Sigmoid colon (tissue), 7 donors: ENCODE data around the gene MTX1. TPM values are rescaled to one million over a fixed set of nuclear protein-coding genes. Genes with fewer than 3 reads are reported as not detected.
"Not testable (repeated sequence)": the region's sequence is repeated elsewhere in the genome, so short reads cannot be mapped to it uniquely, and the experiment has no call there.

Experiments
- DNase-seq: peaks from one replicate; pipeline ENCODE4 v3.0.0-alpha.2; 2019
- H3K27ac ChIP-seq, 4 donors: fragments of 200-600 bp; sonication (generic); one replicate each; pipeline ENCODE4 v1.5.1; 2016 to 2019; ENCODE audit warnings: mild to moderate bottlenecking in 1 of 4
- H3K27me3 ChIP-seq, 3 donors: fragments of 200-600 bp; sonication (generic); one replicate each; pipeline ENCODE4 v1.5.1; 2019; ENCODE audit warnings: mild to moderate bottlenecking in 1 of 3
- H3K36me3 ChIP-seq, 4 donors: fragments of 200-600 bp; sonication (generic); one replicate each; pipeline ENCODE4 v1.5.1; 2016 to 2019
- H3K4me1 ChIP-seq, 4 donors: fragments of 200-600 bp; sonication (generic); one replicate each; pipeline ENCODE4 v1.5.1; 2017 to 2019
- H3K4me3 ChIP-seq, 4 donors: fragments of 200-600 bp; sonication (generic); one replicate each; pipeline ENCODE4 v1.5.1; 2017 to 2019; ENCODE audit warnings: mild to moderate bottlenecking in 2 of 4, moderate library complexity in 1 of 4
- H3K9me3 ChIP-seq, 4 donors: fragments of 200-600 bp in 3 of 4; sonication (generic) in 3 of 4; one replicate each; pipeline versions ENCODE4 v1.5.1 to v1.6.1; 2013 to 2019
- EP300 ChIP-seq, 4 donors: sonication (generic); formaldehyde crosslinking; IDR thresholded peaks; one replicate each; pipeline ENCODE4 v1.6.1; 2017; ENCODE audit warnings: antibody characterized with exemption in 4 of 4
- POLR2A ChIP-seq, 2 donors: fragments of 450-650 bp; IDR thresholded peaks; one replicate each; pipeline ENCODE4 v1.6.1; 2016; ENCODE audit warnings: antibody characterized with exemption in 2 of 2, mild to moderate bottlenecking in 2 of 2, moderate library complexity in 2 of 2
- POLR2AphosphoS5 ChIP-seq, 4 donors: sonication (generic); formaldehyde crosslinking; IDR thresholded peaks; one replicate each; pipeline ENCODE4 v1.6.1; 2017; ENCODE audit warnings: antibody characterized with exemption in 4 of 4
- WGBS, 2 donors: extraction: QIAGEN DNeasy Blood & Tissue Kit; methylation state at CpG; one replicate each; pipeline ENCODE4 v1.1.7; 2013; 5-methylcytosine and 5-hydroxymethylcytosine counted together
- intact Hi-C: fragments of 100-400 bp; cut with DNase I; formaldehyde crosslinking; loops from one replicate; pipeline ENCODE4 v1.15.1; 2023
- polyA plus RNA-seq, 3 donors: library from polyadenylated mRNA; stranded (reverse); fragments of 200-250 nt; gene quantifications; one replicate each; pipeline ENCODE4 v1.2.3, GENCODE V29; 2013
- total RNA-seq, 4 donors: library from RNA; depleted of rRNA; stranded (reverse); fragments of >200 nt; gene quantifications; one replicate each; pipeline ENCODE4 v1.1.0, GENCODE V29; 2016
- TF ChIP-seq, protein P1 (sequence below), 4 experiments: fragments of 450-650 bp in 3 of 4; fragments of 200-600 bp in 1 of 4; IDR thresholded peaks; one replicate each; pipeline ENCODE4 v1.5.1; 2016 to 2019; ENCODE audit warnings: antibody characterized with exemption in 4 of 4, mild to moderate bottlenecking in 3 of 4, moderate library complexity in 2 of 4
- donor health status: healthy with polysubstance abuse.
- donor health status: Bipolar disorder and iron deficiency.
- donor health status: healthy.

The MTX1 gene
- total and polyA plus RNA-seq, 7 donors: 15.5 to 69.7 (median 29.8) TPM

DNA sequence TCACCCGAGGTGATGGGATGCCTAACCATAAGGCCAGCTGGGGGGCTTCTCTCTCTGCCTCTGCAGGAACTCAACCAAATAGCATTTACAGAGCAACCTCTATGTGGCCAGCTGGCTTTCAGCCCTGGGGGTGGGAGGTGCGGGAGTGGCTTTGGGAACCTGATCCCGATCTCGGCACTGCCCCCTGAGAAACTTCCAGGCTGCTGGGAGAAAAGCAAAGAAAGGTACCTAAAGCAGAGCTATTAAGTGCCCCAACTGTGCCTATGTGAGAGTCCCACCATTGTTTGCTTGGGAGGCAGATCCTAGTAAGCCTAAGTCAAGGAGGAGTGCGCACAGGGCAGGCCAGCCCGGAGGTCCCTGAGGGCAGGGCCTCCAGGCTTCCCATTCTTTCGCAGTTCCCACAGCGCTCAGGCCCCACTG, 42.4 kb upstream of the MTX1 start:
- DNase-seq: no peak
- intact Hi-C loops: loop anchor here (5.0 kb wide), 1 partner anchor 39 kb away; the partner anchor contains the start of gene EFNA1
- H3K27ac ChIP-seq: peak overlapping the region; percentile 40 to 62 (median 48)

DNA sequence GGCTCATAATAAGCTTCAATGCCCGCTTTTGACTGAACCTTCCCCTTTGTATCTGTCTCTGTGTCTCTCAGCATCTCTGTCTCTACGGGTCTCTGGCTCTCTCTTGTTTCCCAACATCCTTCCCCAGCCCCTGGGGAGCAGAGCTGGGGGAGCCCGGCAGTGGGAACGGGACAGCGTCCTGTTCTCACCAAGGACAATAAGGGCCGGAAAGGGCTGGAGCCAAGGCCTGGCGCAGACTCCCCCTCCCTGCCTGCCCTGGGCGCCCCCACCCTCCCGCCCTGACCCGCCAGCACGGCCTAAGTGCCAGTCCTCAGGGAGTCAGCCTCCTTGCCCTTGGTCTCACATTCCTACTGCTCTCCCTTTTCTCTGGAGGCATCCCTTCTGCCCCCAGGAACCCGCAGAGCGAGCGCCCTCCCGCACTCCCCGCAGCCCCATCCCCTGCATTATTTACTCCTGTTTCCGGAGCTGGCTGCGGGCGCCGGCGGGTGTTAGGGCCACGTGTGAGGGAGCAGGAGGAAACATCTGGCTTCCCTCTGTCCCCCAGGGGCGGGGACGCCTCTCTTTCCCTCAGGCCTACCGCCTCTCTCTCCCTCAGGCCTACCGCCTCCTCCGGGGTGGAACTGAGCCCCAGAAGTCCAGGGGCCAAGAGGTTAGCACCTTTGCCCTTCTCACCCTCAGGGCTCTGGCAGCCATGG, 41.9 kb upstream of the MTX1 start:
- no peaks in the 10 kb centered on the region for H3K9me3 ChIP-seq
- H3K4me3 ChIP-seq: no peak overlapping the region
- intact Hi-C loops: loop anchor here (5.0 kb wide), 1 partner anchor 39 kb away; the partner anchor contains the start of gene EFNA1
- 39 to 69% methylated on average over 27 of the region's 27 CpGs for WGBS, 2 donors
- peaks cover 7 to 21% (median 14%) of the 10 kb centered on the region in 4 donors for H3K36me3 ChIP-seq
- peaks cover 0 to 7% (median 0%) of the 10 kb centered on the region in 3 donors for H3K27me3 ChIP-seq
- peak in 1 of 4 donors; percentile 55 for TF ChIP-seq POLR2AphosphoS5 (IDR thresholded peaks at IDR 0.05)
- TF ChIP-seq, protein P1, sequence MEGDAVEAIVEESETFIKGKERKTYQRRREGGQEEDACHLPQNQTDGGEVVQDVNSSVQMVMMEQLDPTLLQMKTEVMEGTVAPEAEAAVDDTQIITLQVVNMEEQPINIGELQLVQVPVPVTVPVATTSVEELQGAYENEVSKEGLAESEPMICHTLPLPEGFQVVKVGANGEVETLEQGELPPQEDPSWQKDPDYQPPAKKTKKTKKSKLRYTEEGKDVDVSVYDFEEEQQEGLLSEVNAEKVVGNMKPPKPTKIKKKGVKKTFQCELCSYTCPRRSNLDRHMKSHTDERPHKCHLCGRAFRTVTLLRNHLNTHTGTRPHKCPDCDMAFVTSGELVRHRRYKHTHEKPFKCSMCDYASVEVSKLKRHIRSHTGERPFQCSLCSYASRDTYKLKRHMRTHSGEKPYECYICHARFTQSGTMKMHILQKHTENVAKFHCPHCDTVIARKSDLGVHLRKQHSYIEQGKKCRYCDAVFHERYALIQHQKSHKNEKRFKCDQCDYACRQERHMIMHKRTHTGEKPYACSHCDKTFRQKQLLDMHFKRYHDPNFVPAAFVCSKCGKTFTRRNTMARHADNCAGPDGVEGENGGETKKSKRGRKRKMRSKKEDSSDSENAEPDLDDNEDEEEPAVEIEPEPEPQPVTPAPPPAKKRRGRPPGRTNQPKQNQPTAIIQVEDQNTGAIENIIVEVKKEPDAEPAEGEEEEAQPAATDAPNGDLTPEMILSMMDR (IDR thresholded peaks at IDR 0.05): no peak
- peaks cover 0 to 24% (median 19%) of the 10 kb centered on the region in 4 donors for H3K4me1 ChIP-seq
- H3K27ac ChIP-seq: peak overlapping the region; percentile 40 to 62 (median 48)
- peak; percentile 89 for DNase-seq

More for the DNA sequence above, 42.4 kb upstream of the MTX1 start:
- TF ChIP-seq POLR2AphosphoS5 (IDR thresholded peaks at IDR 0.05) (no peak), EP300 (IDR thresholded peaks at IDR 0.05) (no peak), POLR2A (IDR thresholded peaks at IDR 0.05) (no peak)
- TF ChIP-seq, protein P1 (IDR thresholded peaks at IDR 0.05): no peak
- Histone ChIP-seq H3K4me1 (peaks cover 0 to 21% (median 18%) of the 10 kb centered on the region in 4 donors), H3K27me3 (peaks cover 0 to 7% (median 0%) of the 10 kb centered on the region in 3 donors), H3K36me3 (peaks cover 7 to 21% (median 14%) of the 10 kb centered on the region in 4 donors), H3K4me3 (no peak overlapping the region), H3K9me3 (no peaks in the 10 kb centered on the region)
- WGBS, 2 donors: 58 to 86% methylated on average over 8 of the region's 8 CpGs

DNA sequence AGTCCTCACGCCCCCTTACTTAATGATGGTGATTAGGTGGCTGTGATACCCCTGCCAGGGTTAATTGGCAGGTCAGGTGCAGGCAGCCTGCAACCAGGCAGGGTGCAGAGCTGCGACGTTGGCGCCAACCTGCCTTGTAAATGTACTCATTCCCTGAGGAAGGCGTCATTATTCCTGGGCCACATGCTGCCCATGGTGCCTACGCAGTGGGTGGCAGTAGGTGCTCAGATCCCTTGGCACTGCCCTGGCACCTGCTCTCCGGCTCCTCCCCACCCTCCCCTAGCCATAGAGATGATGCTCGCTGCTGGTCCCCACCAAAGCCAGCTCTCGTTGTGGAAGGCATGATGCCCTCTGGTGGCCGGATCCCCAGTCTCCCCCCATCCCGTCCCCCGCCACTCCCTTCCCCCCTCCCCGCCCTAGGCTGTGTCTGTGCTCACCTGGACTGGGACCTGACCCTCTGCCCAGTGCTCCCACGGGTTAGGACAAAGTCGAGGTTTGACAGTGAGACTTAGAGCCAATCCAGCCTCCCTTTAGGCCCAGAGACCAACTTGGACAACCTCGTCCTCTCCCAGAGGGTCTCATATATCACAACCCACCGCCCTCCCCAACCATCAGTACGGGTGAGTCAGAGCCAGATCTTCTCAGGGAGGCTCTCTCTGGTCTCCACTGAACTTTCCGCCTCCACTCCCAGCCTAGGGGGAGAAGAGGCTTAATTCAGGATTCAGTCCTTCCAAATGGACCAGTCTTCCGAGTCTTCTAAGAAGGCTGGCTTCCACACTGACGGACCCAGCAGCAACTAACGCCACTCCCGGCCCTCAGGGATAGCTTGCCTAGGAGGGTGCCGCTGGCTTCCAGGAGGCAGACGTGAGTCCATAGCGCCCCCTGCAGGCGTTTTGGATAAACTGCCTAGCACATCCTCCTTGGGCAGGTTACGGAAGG, 41.1 kb upstream of the MTX1 start:
- Histone ChIP-seq H3K4me3 (peak overlapping the region in 2 of 4 donors; percentile 6 to 12), H3K27me3 (peaks cover 0 to 7% (median 0%) of the 10 kb centered on the region in 3 donors), H3K36me3 (peaks cover 7 to 21% (median 14%) of the 10 kb centered on the region in 4 donors), H3K9me3 (no peaks in the 10 kb centered on the region), H3K27ac (peak overlapping the region; percentile 40 to 62 (median 48)), H3K4me1 (peaks cover 0 to 32% (median 25%) of the 10 kb centered on the region in 4 donors)
- peak; percentile 94 for DNase-seq
- intact Hi-C loops: loop anchor here (1.0 to 5.0 kb wide), 2 partner anchors 40 to 76 kb away; partner anchors contain the start of gene EFNA1
- TF ChIP-seq, protein P1 (IDR thresholded peaks at IDR 0.05): peak; percentile 87 to 95 (median 93)
- no peak for TF ChIP-seq EP300 (IDR thresholded peaks at IDR 0.05)
- WGBS, 2 donors: 3 to 5% methylated on average over 28 of the region's 28 CpGs

DNA sequence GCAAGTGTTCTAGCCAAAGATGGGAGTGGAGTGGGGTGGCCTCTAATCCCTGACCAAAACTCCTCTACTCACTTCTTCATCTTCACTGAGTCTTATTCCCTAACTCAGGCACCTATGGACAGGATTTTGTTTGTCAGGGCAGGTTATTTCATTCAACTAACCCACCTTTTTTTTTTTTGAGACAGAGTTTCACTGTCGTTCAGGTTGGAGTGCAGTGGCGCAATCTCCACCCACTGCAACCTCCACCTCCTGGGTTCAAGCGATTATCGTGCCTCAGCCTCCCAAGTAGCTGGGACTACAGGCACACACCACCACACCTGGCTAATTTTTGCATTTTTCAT, 40.4 kb upstream of the MTX1 start:
- Histone ChIP-seq H3K4me1 (peaks cover 0 to 33% (median 28%) of the 10 kb centered on the region in 4 donors), H3K36me3 (peaks cover 7 to 21% (median 14%) of the 10 kb centered on the region in 4 donors)
- H3K4me3 ChIP-seq, H3K27me3 ChIP-seq, H3K27ac ChIP-seq, H3K9me3 ChIP-seq, DNase-seq: not testable (repeated sequence)
- 38 to 49% methylated on average over 4 of the region's 4 CpGs for WGBS, 2 donors
- TF ChIP-seq, protein P1 (IDR thresholded peaks at IDR 0.05): peak in 1 of 4 experiments; percentile 17
- intact Hi-C loops: loop anchor here (1.0 to 5.0 kb wide), 2 partner anchors 41 to 77 kb away; partner anchors contain the start of gene EFNA1
